Measurements from ENCODE around the gene MINDY1.

Gene MINDY1

DNA sequence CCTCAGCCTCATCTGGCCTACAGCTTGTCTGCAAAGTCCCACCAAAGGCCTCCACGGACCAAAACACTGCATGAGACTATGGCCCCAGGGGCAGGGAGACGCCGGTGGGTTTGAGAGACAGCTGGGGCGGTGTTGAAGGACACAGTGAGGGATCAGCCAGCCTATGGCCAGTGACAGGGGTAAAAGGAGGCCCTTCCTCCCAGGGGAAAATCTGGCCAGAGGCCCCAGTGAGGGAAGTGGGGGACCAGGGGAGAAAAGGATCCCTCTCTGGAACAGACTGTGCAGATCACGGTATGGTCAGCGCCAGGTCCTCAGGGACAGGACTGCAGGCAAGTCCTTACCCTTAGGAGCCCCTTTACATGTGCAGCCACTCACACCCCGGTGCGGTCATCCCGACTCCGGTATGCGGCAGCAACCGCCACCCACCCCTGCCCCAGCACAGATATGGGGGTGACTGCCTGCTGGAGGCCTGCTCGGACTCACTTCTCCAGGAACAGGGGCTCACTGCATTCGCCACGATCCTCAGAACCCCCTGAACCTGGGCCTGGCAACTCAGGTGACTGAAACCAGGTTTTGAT is 33.4 kb downstream of the MINDY1 start:
- no peaks in the 10 kb centered on the region for H3K9me3 ChIP-seq
- intact Hi-C loops (cut with DNase I; ENCODE audit: low total_unique reads), result loop anchor here (10.0 kb wide), 2 partner anchors 339 to 409 kb away; no protein-coding TSS in a partner anchor
- peak overlapping the region; percentile 98 for H3K27ac ChIP-seq
- H3K27me3 ChIP-seq, result no peaks in the 10 kb centered on the region
- no peak for TF ChIP-seq CTCF (IDR thresholded peaks at IDR 0.05)
- no peak for DNase-seq
- H3K36me3 ChIP-seq, result peaks cover 4 to 6% (median 5%) of the 10 kb centered on the region in 3 donors
- peak overlapping the region; percentile 78 to 81 for H3K4me3 ChIP-seq
- peaks cover 0 to 72% (median 66%) of the 10 kb centered on the region in 4 donors for H3K4me1 ChIP-seq

DNA sequence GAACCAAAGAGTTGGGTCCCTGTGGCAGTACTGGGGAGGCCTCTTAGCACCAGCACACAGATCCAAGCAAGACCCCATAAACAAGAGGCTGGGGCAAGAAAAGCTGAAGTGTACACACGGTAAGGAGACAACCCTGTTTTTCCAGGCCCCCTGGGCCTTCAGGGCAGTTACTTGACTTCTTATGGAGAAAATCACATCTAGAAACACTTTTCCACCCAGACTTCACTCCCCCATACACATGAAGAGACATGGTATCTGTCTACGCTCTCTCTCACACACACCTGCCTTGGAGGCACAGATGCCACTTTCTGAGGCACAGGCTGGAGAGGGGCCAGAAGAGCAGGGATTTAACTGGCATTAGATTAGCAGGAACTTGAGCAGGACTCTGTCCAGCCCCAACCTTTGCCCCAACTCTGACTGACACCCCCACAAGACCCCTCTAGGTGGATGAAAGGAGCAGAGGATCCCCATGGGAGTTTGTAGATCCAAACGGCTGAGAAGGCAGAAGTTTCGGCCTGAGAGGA is 34.2 kb downstream of the MINDY1 start:
- no peak for DNase-seq
- Histone ChIP-seq H3K4me1 (peaks cover 0 to 63% (median 57%) of the 10 kb centered on the region in 4 donors), H3K36me3 (peaks cover 13 to 15% (median 14%) of the 10 kb centered on the region in 3 donors), H3K4me3 (peak overlapping the region; percentile 78 to 81), H3K27me3 (no peaks in the 10 kb centered on the region), H3K9me3 (no peaks in the 10 kb centered on the region), H3K27ac (peak overlapping the region; percentile 98)
- no peak for TF ChIP-seq CTCF (IDR thresholded peaks at IDR 0.05)
- intact Hi-C loops (cut with DNase I; ENCODE audit: low total_unique reads), result loop anchor here (10.0 kb wide), 2 partner anchors 338 to 408 kb away; no protein-coding TSS in a partner anchor

DNA sequence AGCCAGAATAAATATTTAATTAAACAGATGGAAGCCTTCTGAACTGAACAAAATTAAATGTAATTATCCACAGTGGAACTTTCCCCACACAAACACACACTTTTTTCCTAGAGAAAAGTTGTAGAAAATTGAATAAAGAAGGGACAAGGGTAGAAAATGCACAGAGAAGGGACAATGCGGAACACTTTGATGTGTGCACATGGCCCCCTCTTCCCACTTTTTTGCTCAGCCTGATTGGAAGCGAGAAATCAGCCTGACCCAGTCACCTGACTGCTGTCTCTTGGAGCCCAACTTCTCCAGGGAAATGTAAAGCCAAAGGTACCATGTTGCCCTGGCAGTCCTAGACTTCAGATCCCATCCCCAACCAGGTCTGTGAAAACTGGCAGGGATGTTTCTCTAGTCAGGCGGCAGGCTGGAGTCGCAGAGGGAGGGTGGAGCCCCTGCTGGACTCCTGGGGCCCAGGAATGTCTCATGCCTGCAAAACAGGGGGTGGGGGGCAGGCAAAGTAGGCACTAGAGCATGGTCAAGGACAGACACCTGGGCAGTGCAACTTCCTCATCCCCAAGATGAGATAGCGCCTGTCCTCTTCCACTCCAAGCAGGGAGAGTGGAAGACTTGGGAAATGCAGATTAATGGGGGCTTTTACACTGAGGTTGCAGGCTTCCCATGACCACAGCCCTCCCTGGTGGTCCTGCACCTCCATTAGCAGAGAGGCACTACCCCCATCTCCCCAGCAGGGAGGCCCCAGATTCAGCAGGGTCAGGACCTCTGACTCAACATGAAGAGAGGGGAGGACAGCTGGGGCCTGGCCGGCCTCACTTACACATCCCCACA is 34.9 kb downstream of the MINDY1 start:
- no peaks in the 10 kb centered on the region for H3K27me3 ChIP-seq
- H3K27ac ChIP-seq, result peak overlapping the region; percentile 98
- H3K36me3 ChIP-seq, result peaks cover 20 to 22% (median 21%) of the 10 kb centered on the region in 3 donors
- no peak for TF ChIP-seq CTCF (IDR thresholded peaks at IDR 0.05)
- H3K9me3 ChIP-seq, result no peaks in the 10 kb centered on the region
- intact Hi-C loops (cut with DNase I; ENCODE audit: low total_unique reads), result loop anchor here (10.0 kb wide), 2 partner anchors 337 to 407 kb away; no protein-coding TSS in a partner anchor
- peak overlapping the region; percentile 78 to 81 for H3K4me3 ChIP-seq
- H3K4me1 ChIP-seq, result peaks cover 0 to 57% (median 50%) of the 10 kb centered on the region in 4 donors
- DNase-seq, result no peak

- TF ChIP-seq CTCF (IDR thresholded peaks at IDR 0.05), result no peak
- intact Hi-C loops (cut with DNase I; ENCODE audit: low total_unique reads), result loop anchor here (10.0 kb wide), 2 partner anchors 336 to 406 kb away; no protein-coding TSS in a partner anchor
These were observed 35.7 kb downstream of the MINDY1 start for GRCh38 chr1:150970808-150971582.

GRCh38 chr1:150969626-150970025 is 37.1 kb downstream of the MINDY1 start:
- H3K4me1 ChIP-seq, result peaks cover 0 to 43% (median 40%) of the 10 kb centered on the region in 4 donors
- intact Hi-C loops (cut with DNase I; ENCODE audit: low total_unique reads), result loop anchor here (10.0 kb wide), 2 partner anchors 335 to 405 kb away; no protein-coding TSS in a partner anchor
- no peak overlapping the region for H3K4me3 ChIP-seq
- DNase-seq, result no peak
- H3K36me3 ChIP-seq, result peaks cover 39 to 44% (median 42%) of the 10 kb centered on the region in 3 donors
- TF ChIP-seq CTCF (IDR thresholded peaks at IDR 0.05), result no peak
- peak overlapping the region in 1 of 2 donors; percentile 17 for H3K27ac ChIP-seq
- H3K27me3 ChIP-seq, result no peaks in the 10 kb centered on the region
- no peaks in the 10 kb centered on the region for H3K9me3 ChIP-seq

More at GRCh38 chr1:150970808-150971582, 35.7 kb downstream of the MINDY1 start:
- Histone ChIP-seq H3K4me3 (peak overlapping the region; percentile 78 to 81), H3K27me3 (no peaks in the 10 kb centered on the region), H3K4me1 (peaks cover 0 to 52% (median 47%) of the 10 kb centered on the region in 4 donors), H3K9me3 (no peaks in the 10 kb centered on the region), H3K27ac (peak overlapping the region; percentile 98), H3K36me3 (peaks cover 28 to 30% (median 29%) of the 10 kb centered on the region in 3 donors)
- DNase-seq, result peak; percentile 89 to 94
